Neural cell (in vitro differentiated cells): ENCODE results near the gene UCP2. TPM values are rescaled to one million over a fixed set of nuclear protein-coding genes. Genes with fewer than 3 reads are reported as not detected.

Experiments used
- H2AFZ ChIP-seq: fragments of 200-600, 300-800 bp; sonication (generic), shearing (Covaris generic); 2 replicates; pipeline ENCODE4 v1.6.0; 2014; ENCODE audit warnings: low read depth, mild to moderate bottlenecking, antibody characterized with exemption, low read length, moderate library complexity
- H3F3A ChIP-seq: fragments of 200-600 bp; shearing (Covaris generic); 2 replicates; pipeline ENCODE4 v1.6.1; 2016; ENCODE audit warnings: mild to moderate bottlenecking, moderate library complexity, mixed read lengths, antibody characterized with exemption, low read length; ENCODE audit not compliant: insufficient read depth, poor library complexity, severe bottlenecking
- H3K27ac ChIP-seq: fragments of 200-600, 300-800 bp; sonication (generic), shearing (Covaris generic); 2 replicates; pipeline ENCODE4 v1.5.1; 2014; ENCODE audit warnings: mild to moderate bottlenecking, low read length, moderate library complexity
- H3K27me3 ChIP-seq: fragments of 300-800, 200-600 bp; sonication (generic), shearing (Covaris generic); 2 replicates; pipeline ENCODE4 v1.6.0; 2014; ENCODE audit warnings: mild to moderate bottlenecking, low read depth, low read length, moderate library complexity; ENCODE audit not compliant: insufficient read depth
- H3K36me3 ChIP-seq: fragments of 300-800, 200-600 bp; sonication (generic), shearing (Covaris generic); 2 replicates; pipeline ENCODE4 v1.5.1; 2014; ENCODE audit warnings: mild to moderate bottlenecking, antibody characterized with exemption, low read length, moderate library complexity; ENCODE audit not compliant: insufficient read depth
- H3K4me2 ChIP-seq: fragments of 300-800, 200-600 bp; sonication (generic), shearing (Covaris generic); 2 replicates; pipeline ENCODE4 v1.6.0; 2014; ENCODE audit warnings: mild to moderate bottlenecking, low read length
- H3K4me3 ChIP-seq: fragments of 300-800, 200-600 bp; sonication (generic), shearing (Covaris generic); 2 replicates; pipeline ENCODE4 v1.5.1; 2014; ENCODE audit warnings: mild to moderate bottlenecking, low read length, moderate library complexity
- H3K79me2 ChIP-seq: fragments of 200-600 bp; shearing (Covaris generic); replicated peaks from 2 replicates; pipeline ENCODE4 v1.6.0; 2014; ENCODE audit warnings: mild to moderate bottlenecking, low read length, moderate library complexity; ENCODE audit not compliant: insufficient read depth
- H3K9ac ChIP-seq: fragments of 300-800, 200-600 bp; sonication (generic), shearing (Covaris generic); 2 replicates; pipeline ENCODE4 v1.6.1; 2016; ENCODE audit warnings: mild to moderate bottlenecking, low read length, mixed read lengths
- H3K9me2 ChIP-seq: fragments of 200-600 bp; shearing (Covaris generic); 2 replicates; pipeline ENCODE4 v1.6.1; 2016; ENCODE audit warnings: mild to moderate bottlenecking, low read length, mixed read lengths; ENCODE audit not compliant: insufficient read depth
- H3K9me3 ChIP-seq: fragments of 200-600, 300-800 bp; sonication (generic), shearing (Covaris generic); 2 replicates; pipeline ENCODE4 v1.6.1; 2016; ENCODE audit warnings: mild to moderate bottlenecking, mixed run types, low read length, moderate library complexity, mixed read lengths
- H4K20me1 ChIP-seq: fragments of 200-600 bp; shearing (Covaris generic); 2 replicates; pipeline ENCODE4 v1.6.1; 2016; ENCODE audit warnings: mild to moderate bottlenecking, mixed run types; ENCODE audit not compliant: insufficient read depth
- CTCF ChIP-seq: fragments of 450-650 bp; IDR thresholded peaks from 2 replicates; pipeline ENCODE4 v1.5.1; 2014; ENCODE audit warnings: antibody characterized with exemption, mild to moderate bottlenecking, moderate library complexity; ENCODE audit not compliant: poor library complexity, severe bottlenecking
- EP300 ChIP-seq: fragments of 450-650 bp; conservative IDR thresholded peaks from 2 replicates; pipeline ENCODE4 v1.6.1; 2014; ENCODE audit warnings: antibody characterized with exemption, mild to moderate bottlenecking, moderate library complexity; ENCODE audit not compliant: poor library complexity, severe bottlenecking
- EZH2 ChIP-seq: fragments of 200-600, 300-800 bp; shearing (Covaris generic), sonication (generic); IDR thresholded peaks from 2 replicates; pipeline ENCODE4 v1.6.1; 2014; ENCODE audit warnings: antibody characterized with exemption, low read length, borderline replicate concordance, mild to moderate bottlenecking; ENCODE audit not compliant: insufficient read depth, poor library complexity, severe bottlenecking
- MXI1 ChIP-seq: fragments of 450-650 bp; conservative IDR thresholded peaks from 2 replicates; pipeline ENCODE4 v1.6.1; 2014; ENCODE audit warnings: antibody characterized with exemption, mild to moderate bottlenecking; ENCODE audit not compliant: poor library complexity, severe bottlenecking
- POLR2AphosphoS5 ChIP-seq: IDR thresholded peaks from 2 replicates; pipeline ENCODE4 v1.6.1; 2012
- RAD21 ChIP-seq: fragments of 450-650 bp; conservative IDR thresholded peaks from 2 replicates; pipeline ENCODE4 v1.6.1; 2014; ENCODE audit warnings: antibody characterized with exemption, mild to moderate bottlenecking, moderate library complexity
- REST ChIP-seq: IDR thresholded peaks from 2 replicates; pipeline ENCODE4 v1.6.1; 2012; ENCODE audit warnings: borderline replicate concordance
- SMC3 ChIP-seq: fragments of 450-650 bp; conservative IDR thresholded peaks from 2 replicates; pipeline ENCODE4 v1.6.1; 2014; ENCODE audit warnings: antibody characterized with exemption, mild to moderate bottlenecking, moderate library complexity; ENCODE audit not compliant: poor library complexity
- TAF1 ChIP-seq: IDR thresholded peaks from 2 replicates; pipeline ENCODE4 v1.6.1; 2012; ENCODE audit warnings: low read depth
- polyA plus RNA-seq: library from polyadenylated mRNA; depleted of rRNA; stranded (reverse); fragments of >200 nt; gene quantifications from 2 replicates; pipeline ENCODE4 v1.2.3, GENCODE V29; 2014

UCP2 gene
- polyA plus RNA-seq, 1 donor from 2014 or later: not detected

GRCh38 chr11:74012074-74012809 lies 29.6 kb upstream of the UCP2 start:
- H3K9me2 ChIP-seq: no peaks in the 10 kb centered on the region
- H3K9me3 ChIP-seq: no peaks in the 10 kb centered on the region
- no peaks in the 10 kb centered on the region for H4K20me1 ChIP-seq
- H3K27ac ChIP-seq: no peak overlapping the region
- no peak overlapping the region for H3K4me3 ChIP-seq
- TF ChIP-seq TAF1: no peak
- TF ChIP-seq MXI1: no peak
- TF ChIP-seq SMC3: no peak
- no peak for TF ChIP-seq REST
- no peak for TF ChIP-seq EP300
- TF ChIP-seq EZH2: no peak
- TF ChIP-seq RAD21: no peak
- TF ChIP-seq CTCF: no peak
- no peak for TF ChIP-seq POLR2AphosphoS5
- no peak overlapping the region for H2AFZ ChIP-seq
- no peak overlapping the region for H3K9ac ChIP-seq
- H3K79me2 ChIP-seq: no peaks in the 10 kb centered on the region
- no peak overlapping the region for H3K4me2 ChIP-seq
- H3K36me3 ChIP-seq: no peaks in the 10 kb centered on the region
- no peaks in the 10 kb centered on the region for H3K27me3 ChIP-seq
- no peaks in the 10 kb centered on the region for H3F3A ChIP-seq

GRCh38 chr11:74011360-74012073 lies 28.9 kb upstream of the UCP2 start:
- H3K9me3 ChIP-seq: no peaks in the 10 kb centered on the region
- H3K27ac ChIP-seq: no peak overlapping the region
- H2AFZ ChIP-seq: no peak overlapping the region
- no peaks in the 10 kb centered on the region for H3K27me3 ChIP-seq
- H3K4me3 ChIP-seq: no peak overlapping the region
- no peak overlapping the region for H3K4me2 ChIP-seq
- no peaks in the 10 kb centered on the region for H3K79me2 ChIP-seq
- no peaks in the 10 kb centered on the region for H3K36me3 ChIP-seq
- no peaks in the 10 kb centered on the region for H4K20me1 ChIP-seq
- H3K9ac ChIP-seq: no peak overlapping the region
- TF ChIP-seq CTCF (no peak), MXI1 (no peak), POLR2AphosphoS5 (no peak), REST (no peak), EZH2 (no peak), RAD21 (no peak), TAF1 (no peak), EP300 (no peak), SMC3 (no peak)
- H3K9me2 ChIP-seq: no peaks in the 10 kb centered on the region
- no peaks in the 10 kb centered on the region for H3F3A ChIP-seq
